Measurements from ENCODE around the gene GABPA.
"Not testable (repeated sequence)": the region's sequence is repeated elsewhere in the genome, so short reads cannot be mapped to it uniquely, and the experiment has no call there.

The GABPA gene

DNA sequence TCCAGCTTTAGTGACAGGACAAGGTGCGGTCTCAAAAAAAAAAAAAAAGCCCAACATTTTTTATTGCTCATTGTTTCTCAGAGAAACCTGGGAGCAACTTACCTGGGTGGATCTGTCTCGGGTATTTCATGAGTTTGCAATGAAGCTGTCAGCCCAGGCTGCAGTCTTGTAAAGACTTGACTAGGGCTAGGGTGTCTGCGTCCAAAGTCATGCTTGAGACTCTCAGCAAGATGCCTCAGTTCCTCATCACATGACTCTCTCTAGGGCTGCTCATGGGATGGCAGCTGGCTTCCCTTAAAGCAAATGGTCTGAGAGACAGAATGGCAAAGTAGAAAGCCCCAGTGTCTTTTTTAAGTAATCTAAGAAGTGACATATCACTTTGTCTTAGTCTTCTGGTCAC is 8.1 kb downstream of the GABPA start:
- no peak for DNase-seq

DNA sequence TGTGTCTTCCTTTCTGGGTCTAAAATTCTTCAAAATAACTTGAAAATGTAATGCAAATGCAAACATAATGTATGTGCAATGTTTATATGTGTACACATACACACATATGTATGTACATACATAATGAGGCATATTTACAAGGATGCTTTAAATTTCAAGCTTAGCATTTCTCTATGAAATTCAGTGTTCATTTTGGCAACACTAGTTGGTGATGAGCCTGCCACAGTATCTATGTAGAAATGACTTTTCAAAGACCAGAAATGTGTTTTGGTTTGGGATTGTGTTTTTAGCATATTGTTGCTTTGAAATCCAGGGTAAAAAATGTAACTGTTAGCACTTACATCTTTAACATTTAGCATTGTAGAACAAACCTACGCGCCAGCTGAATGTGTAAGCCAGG is 10.1 kb downstream of the GABPA start:
- DNase-seq, result no peak

DNA sequence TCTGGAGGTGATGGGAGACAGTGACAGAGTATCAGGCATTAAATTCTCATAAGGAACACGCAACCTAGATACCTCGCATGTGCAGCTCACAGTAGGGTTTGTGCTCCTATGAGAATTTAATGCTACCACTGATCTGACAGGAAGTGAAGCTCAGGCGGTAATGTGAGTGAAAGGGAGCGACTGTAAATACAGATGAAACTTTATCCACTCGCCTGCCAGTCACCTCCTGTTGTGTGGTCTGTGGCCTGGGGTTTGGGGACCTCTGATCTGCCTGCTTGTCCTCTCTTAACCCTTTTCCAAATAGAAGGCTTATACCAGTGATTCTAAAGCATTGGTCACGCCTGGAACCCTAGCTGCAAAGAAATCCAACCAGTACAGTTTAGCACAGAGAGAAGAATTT is 15.3 kb downstream of the GABPA start:
- peak in 1 of 5 experiments; percentile 42 for DNase-seq

- no peak for DNase-seq
These were observed 17.6 kb downstream of the GABPA start for GRCh38 chr21:25752416-25752815.

GRCh38 chr21:25756190-25756932 is 21.6 kb downstream of the GABPA start:
- DNase-seq, result no peak

- DNase-seq, result no peak
These were observed 22.8 kb downstream of the GABPA start for GRCh38 chr21:25757531-25757930.

GRCh38 chr21:25759573-25759972 is 24.8 kb downstream of the GABPA start:
- no peak for DNase-seq

DNA sequence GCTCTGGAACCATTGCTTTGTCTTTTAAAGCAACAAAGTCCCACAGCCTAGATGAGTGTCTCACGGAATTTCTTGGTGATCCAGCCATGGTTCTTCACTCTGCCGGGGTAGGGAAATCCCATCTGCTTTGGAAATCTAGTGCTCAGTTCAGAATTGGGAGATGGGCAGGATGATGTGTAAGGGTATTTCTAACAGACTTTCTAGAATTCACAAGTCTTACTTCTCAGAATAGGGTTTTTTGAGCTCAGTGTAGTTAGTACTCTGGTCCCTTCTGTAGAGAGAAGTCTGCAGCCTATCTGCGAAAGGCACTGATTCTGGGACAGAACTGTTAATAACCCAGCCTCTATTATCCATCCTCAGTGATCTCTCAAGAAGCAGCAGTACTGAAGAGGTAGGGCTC is 25.3 kb downstream of the GABPA start:
- DNase-seq, result no peak

- no peak for DNase-seq
These were observed 25.9 kb downstream of the GABPA start for GRCh38 chr21:25760677-25761076.

GRCh38 chr21:25764065-25764464 is 29.3 kb downstream of the GABPA start:
- DNase-seq, result no peak

- DNase-seq, result no peak
These were observed 33.1 kb downstream of the GABPA start for GRCh38 chr21:25767921-25768320.

DNA sequence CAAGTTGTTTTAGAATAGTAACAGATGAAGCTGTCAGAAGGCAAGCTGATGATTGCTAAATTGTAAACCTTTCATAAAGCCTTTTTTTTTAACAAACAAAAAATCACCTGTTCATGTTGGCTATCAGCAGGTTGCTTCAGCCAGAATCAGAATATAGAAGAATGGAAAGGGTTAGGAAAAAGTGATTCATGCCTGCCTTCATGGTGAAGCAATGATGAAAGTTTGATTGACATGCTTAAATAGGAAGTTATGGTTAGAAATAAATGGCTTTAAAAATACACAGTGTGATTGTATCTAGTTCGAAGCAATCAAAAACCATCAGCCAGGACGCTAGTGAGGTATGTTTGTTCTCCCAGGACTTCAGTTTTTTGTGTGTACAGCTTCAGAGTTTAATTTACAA is 37.9 kb downstream of the GABPA start:
- no peak for DNase-seq

- no peak for DNase-seq
These were observed 41.7 kb downstream of the GABPA start for GRCh38 chr21:25776440-25776839.

- not testable (repeated sequence) for DNase-seq
These were observed 43.5 kb downstream of the GABPA start for GRCh38 chr21:25778126-25778875.

- DNase-seq, result no peak
These were observed 53.9 kb downstream of the GABPA start for GRCh38 chr21:25788677-25789076.

GRCh38 chr21:25790122-25790877 is 55.5 kb downstream of the GABPA start:
- DNase-seq, result peak in 1 of 5 experiments; percentile 28

GRCh38 chr21:25790878-25791204 is 56.1 kb downstream of the GABPA start:
- DNase-seq, result no peak

DNA sequence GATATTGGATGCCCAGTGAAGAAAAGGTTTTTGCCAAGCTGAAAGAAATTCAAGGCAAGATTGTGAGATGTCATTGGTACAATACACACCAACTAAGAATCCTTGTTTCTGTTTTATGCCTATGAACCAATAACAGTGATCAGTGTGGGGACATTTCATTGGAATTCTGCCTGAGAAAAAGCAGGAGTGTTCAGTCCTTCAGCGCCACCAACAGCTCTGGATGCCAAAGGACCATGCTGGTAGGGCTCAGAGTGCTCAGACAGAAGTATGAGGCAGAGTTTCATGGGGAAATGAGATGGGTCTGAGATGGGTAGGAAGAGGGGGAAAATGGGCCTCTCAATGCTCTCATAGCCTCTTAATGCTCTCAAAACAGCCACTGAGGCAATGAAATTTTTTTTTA is 56.5 kb downstream of the GABPA start:
- no peak for DNase-seq

DNA sequence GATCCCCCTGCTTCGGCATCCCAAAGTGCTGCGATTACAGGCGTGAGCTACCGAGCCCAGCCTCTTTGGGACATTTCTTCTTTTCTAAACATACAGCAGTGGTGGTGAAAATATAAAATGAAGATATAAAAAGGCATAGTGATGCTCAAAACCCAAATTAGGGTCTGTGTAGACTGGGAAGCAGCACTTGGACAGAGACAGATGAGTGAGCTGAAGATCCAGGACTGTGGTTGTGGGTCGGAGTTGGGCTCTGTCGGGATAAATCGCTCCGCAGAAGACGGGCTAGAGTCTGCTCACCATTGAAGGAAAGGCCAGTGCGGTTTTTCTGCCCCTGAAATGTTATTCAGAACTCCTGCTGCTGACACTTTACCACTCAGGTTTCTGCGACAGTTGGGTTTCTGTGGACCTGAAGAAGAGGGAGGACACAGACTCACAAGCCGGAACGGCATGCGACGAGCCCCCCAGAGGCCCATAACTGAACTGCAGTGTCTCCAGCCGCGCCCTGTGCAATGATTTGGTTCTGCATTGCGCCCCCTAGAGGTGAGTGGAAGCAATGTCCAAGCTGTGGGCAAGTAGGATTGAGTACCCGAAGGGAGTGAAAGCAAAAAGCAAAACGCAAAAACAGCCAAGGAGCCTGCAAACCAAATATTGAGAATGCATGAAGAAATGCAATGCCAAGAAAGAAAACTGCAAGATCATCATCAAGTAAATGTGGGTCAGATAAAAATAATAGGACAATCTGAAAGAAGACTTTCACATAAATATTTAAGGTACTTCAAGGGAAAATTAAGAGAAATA is 66.6 kb downstream of the GABPA start:
- peak; percentile 50 to 89 (median 69) for DNase-seq

DNA sequence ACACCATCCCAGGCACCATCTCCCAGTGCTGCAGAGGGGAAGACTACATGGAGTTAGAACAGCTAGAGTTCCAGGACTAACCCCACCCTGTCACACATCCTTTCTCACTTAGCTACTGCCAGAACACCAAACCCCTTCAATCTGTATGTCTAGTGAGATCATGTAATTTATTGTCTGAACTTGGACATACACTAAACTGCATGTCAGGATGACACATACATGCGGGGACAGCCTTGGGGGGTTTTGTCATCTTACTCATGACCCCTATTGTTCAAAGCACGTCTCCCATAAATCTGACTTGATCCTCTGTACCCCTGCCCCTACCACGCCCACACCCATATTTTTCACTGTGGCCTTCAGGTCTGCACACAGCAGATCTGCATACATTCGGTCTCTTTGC is 71.3 kb downstream of the GABPA start:
- no peak for DNase-seq

DNA sequence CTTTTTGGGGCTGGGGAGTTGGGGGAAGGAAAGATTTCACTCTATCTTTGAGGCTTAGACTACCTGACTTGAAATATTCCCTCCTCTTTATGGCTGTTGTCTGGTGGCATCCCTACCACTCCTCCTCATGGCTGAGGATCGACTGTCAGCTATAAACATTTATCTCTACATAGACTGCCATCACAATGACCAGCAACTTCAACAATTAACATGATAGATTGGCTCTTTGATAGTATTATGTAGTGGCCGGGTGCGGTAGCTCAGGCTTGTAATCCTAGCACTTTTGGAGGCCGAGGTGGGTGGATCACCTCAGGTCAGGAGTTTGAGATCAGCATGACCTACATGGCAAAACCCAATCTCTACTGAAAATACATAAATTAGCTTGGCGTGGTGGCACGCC is 72.4 kb downstream of the GABPA start:
- no peak for DNase-seq

- no peak for DNase-seq
These were observed 74.2 kb downstream of the GABPA start for GRCh38 chr21:25809013-25809412.

GRCh38 chr21:25811186-25811585 is 76.4 kb downstream of the GABPA start:
- DNase-seq, result no peak

Measured in T-helper 2 cell (primary cell).